Epidermal melanocyte (primary cell): ENCODE results near the gene LRRC8E.
"Not testable (repeated sequence)": the region's sequence is repeated elsewhere in the genome, so short reads cannot be mapped to it uniquely, and the experiment has no call there.

Experiments used
- DNase-seq: peaks from one replicate; pipeline ENCODE4 v3.0.0; 2011; ENCODE audit warnings: low spot score; ENCODE audit not compliant: insufficient read length

Gene LRRC8E

GRCh38 chr19:7907544-7907943 is 19.2 kb downstream of the LRRC8E start:
- DNase-seq = no peak

- no peak for DNase-seq
Observed at GRCh38 chr19:7908078-7908699, 19.9 kb downstream of the LRRC8E start.

- DNase-seq = no peak
Observed at GRCh38 chr19:7908742-7909461, 20.6 kb downstream of the LRRC8E start.

- DNase-seq = no peak
Observed at GRCh38 chr19:7909471-7910067, 21.3 kb downstream of the LRRC8E start.

GRCh38 chr19:7910321-7911161 is 22.2 kb downstream of the LRRC8E start:
- no peak for DNase-seq

GRCh38 chr19:7911508-7912143 is 23.3 kb downstream of the LRRC8E start:
- DNase-seq = no peak

GRCh38 chr19:7912144-7912696 is 23.9 kb downstream of the LRRC8E start:
- DNase-seq = no peak

GRCh38 chr19:7912697-7913564 is 24.6 kb downstream of the LRRC8E start:
- DNase-seq = no peak

GRCh38 chr19:7913652-7914051 is 25.3 kb downstream of the LRRC8E start:
- DNase-seq = no peak

- DNase-seq = no peak
Observed at GRCh38 chr19:7914099-7914498, 25.8 kb downstream of the LRRC8E start.

- DNase-seq = no peak
Observed at GRCh38 chr19:7914598-7915045, 26.3 kb downstream of the LRRC8E start, which contains the start of gene TGFBR3L. Gene TGFBR3L (plus strand): TSS chr19:7914830.

- no peak for DNase-seq
Observed at GRCh38 chr19:7915250-7916102, 27.2 kb downstream of the LRRC8E start.

GRCh38 chr19:7916103-7916954 is 28.0 kb downstream of the LRRC8E start:
- DNase-seq = no peak

GRCh38 chr19:7916955-7917266 is 28.6 kb downstream of the LRRC8E start:
- DNase-seq = no peak

GRCh38 chr19:7917267-7918061 is 29.2 kb downstream of the LRRC8E start:
- DNase-seq = peak; percentile 72

GRCh38 chr19:7918062-7918614 is 29.8 kb downstream of the LRRC8E start:
- DNase-seq = not testable (repeated sequence)
